NCI-H128 (cell line): ENCODE data around the gene DRD4.

Experiments used
- DNase-seq: peaks from one replicate; lab custom pipeline; 2025; ENCODE audit not compliant: unreplicated experiment; lab: John Stamatoyannopoulos, UW

DRD4 gene

DNA sequence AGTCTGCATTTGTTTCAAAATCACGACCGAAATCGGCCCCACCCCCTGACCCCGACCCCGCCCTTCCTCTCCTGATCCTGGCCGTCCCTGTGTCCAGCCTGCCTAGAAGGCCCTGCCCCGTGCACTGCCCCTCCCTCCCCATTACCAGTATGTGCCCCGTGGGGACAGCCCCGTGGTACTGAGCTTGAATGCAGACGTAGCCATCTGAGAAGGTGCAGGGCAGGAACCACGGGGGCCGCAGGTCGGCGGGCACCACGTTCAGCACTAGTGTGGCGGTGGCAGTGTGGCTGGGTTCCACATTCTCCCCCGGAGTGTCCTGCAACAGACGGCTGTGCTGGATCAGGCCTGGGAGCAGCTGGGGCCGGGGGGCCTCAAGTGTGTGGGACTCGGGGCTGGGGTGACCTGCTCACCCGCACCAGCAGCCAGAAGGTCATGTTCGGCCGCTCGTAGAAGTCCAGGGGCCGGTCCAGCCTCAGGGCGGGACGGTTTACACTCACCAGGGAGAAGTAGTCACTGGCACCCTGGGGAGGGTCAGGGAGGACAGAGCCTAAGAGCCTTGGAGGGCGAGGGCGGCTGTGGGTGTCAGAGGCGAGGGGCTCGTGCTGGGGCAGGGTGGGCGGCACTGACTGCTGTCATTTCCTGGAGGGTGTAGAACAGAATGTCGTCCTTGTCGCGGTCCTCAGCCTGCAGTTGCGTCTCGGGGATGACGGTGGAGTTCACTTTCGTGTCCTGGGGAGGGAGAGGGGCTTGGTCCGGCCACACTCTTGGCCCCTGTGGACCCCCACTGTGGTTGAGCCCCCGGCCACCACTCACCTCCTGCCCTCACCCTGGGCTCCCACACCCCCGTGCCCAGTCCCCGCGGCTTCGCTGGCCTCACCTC lies 15.9 kb upstream of the DRD4 start:
- DNase-seq = no peak

DNA sequence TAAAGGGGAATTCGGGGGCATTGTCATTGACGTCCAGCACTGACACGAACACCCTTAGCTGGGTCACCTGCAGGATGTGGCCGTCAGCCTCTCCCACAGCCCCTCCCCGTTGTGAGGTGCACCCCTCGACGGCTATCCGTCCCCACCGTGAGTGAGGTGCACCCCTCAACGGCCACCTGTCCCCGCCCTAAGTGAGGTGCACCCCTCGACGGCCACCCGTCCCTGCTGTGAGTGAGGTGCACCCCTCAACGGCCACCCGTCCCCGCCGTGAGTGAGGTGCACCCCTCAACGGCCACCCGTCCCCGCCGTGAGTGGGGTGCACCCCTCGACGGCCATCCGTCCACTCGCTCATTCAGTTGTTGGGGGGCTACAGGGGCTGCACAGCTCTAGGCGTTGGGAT lies 15.2 kb upstream of the DRD4 start:
- DNase-seq = no peak

DNA sequence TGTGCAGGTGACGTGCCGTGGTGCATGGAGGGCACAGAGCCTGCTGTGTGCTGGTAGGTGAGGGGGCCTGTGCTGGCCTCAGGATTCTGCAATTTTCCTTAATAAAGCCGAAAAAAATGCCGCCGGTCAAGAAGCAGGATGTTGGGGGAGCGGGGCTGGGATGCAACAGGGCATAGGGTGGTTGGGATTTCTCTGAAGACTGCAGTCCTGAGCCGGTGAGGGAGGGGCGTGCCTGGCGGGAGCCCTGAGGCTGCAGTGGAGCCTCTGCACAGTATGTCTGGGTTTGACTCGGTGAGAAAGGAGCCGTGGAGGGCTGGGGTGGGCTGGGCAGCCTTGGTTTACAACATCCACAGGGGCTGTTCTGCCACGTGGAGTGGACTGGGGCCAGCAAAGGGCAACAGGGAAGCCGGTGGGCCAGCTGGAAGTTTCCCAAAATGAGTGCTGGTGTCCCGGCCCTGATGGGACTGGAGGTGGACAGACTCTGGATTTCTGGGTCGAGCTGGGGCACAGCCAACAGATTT lies 13.7 kb upstream of the DRD4 start:
- DNase-seq = no peak

DNA sequence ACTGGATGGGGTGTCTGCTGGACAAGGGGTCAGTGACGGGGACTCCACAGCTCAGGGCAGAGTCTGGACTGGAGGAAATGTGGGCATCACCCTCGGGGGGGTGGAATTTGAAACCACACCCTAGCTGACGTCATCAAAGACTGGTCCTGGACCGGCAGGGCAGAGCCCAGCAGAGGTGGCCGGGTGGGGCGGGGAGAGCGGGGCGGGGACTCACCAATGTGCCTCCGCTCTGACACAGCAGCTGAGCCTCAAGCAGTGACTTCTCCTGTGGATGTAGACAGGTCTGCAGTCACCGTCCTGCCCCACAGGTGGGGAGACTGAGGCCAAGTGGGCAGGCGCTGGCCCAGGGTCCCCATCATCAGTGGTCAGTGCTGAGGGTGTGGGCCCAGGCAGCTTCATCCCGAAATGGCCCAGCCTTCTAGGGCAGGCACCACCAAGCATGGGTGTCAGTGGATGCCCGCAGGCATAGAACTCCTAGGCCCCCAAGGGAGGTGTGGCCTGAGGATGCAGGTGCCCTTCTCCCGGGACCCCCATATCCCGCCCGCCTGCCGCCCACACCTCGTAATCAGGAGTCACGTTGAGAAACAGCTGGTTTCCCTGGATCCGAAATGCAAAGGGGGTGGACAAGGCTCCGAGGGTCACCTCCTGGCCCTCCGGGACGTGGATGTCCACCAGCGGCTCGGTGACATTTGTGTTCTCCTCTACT lies 12.9 kb upstream of the DRD4 start:
- no peak for DNase-seq

- no peak for DNase-seq
These were observed 12.1 kb upstream of the DRD4 start, which contains the start of gene CDHR5 for GRCh38 chr11:624705-625635. Gene CDHR5, minus strand, starts transcription at chr11:624955. Its CDS starts 53 bp downstream, at chr11:624902.

DNA sequence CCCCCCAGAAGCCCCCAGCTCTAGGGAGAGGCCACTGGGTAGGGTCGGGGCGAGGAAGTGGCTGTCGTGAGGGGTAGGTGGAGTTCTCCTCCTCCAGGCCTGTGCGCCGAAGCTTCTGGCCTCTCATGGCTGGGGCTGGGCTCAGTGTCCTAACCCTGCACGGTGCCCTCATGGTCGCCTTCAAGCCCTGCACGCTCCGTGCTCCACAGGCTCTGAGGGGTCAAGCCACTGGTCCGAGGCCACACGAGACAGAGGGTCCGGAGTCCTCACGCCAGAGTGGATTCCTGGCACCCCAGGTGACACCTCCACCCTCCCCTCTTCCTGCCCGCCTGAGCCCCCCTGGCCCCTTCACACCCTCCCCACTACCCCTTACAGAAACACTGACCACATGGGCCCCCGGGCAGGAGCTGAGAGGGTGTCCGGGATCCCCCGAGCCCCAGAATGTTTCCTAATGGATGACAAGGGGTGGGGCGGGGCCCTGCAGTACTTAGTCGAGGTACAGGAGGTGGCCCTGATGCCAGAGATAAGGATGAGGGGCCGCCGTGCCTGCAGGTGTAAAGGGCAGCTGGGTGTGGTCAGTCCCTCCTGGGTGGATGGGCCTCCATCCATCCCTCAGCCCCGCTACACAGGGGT lies 11.3 kb upstream of the DRD4 start:
- no peak for DNase-seq

GRCh38 chr11:626475-627307 lies 10.4 kb upstream of the DRD4 start, which contains the start of gene SCT:
Gene SCT, minus strand, starts transcription at chr11:627181. Its CDS starts 38 bp downstream, at chr11:627143.
- DNase-seq = no peak

DNA sequence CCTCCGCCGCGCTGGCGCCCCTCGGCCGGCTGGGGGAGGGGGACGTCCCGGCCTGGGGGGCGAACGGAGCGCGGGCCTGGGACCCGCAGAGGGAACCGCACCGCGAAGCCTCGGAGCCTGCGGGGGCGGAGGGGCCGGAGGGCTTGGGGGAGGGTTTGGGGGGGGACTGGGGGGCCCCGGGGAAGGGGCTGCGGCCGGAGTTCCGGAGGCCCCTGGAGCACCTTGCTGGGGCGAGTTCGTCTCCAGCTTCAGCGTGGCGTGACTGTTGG lies 9.8 kb upstream of the DRD4 start:
- DNase-seq = no peak

- DNase-seq = no peak
These were observed 9.0 kb upstream of the DRD4 start for GRCh38 chr11:628056-628455.

GRCh38 chr11:629237-629583 lies 7.9 kb upstream of the DRD4 start:
- no peak for DNase-seq

GRCh38 chr11:630871-631270 lies 6.2 kb upstream of the DRD4 start:
- no peak for DNase-seq

GRCh38 chr11:635945-636510 lies 1.0 kb upstream of the DRD4 start:
- no peak for DNase-seq

- DNase-seq = no peak
These were observed 194 bp downstream of the DRD4 start for GRCh38 chr11:637333-637592.

GRCh38 chr11:637593-638521 lies 788 bp downstream of the DRD4 start:
- DNase-seq = no peak

GRCh38 chr11:638631-639331 lies 1.7 kb downstream of the DRD4 start:
- DNase-seq = no peak

- no peak for DNase-seq
These were observed 2.4 kb downstream of the DRD4 start for GRCh38 chr11:639332-639955.

GRCh38 chr11:640021-640706 lies 3.1 kb downstream of the DRD4 start:
- DNase-seq = no peak
